ENCODE results near the gene HSPB7.
A peak's percentile ranks its signal among the peaks of the same experiment; 100 is the strongest.

HSPB7 gene

DNA sequence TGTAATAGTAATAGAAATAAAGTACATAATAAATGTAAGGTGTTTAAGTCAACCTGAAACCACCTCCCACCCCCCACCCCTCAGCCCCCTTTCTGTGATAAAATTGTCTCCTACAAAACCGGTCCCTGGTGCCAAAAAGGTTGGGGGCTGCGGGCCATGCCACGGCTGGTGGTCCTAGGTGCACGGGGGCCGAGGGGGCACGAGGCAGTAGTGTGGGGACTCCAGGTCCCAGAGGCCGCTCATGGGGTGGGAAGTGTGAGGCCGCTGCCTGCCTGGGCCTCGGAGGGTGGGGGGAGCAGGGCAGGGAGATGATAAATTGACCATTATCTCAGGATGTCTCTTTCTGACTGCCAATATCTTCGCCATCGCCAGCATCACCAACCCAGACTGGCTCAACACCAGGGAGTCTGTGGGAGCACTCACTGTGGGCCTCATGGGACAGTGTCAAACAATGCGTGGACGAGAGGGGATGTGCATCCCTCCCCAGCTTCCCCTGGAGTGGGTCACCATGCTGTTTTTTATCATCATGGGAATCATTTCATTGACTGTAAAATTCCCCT, 48.4 kb downstream of the HSPB7 start:
- DNase-seq (ENCODE audit: low read depth) = no peak
- TF ChIP-seq, protein P1, sequence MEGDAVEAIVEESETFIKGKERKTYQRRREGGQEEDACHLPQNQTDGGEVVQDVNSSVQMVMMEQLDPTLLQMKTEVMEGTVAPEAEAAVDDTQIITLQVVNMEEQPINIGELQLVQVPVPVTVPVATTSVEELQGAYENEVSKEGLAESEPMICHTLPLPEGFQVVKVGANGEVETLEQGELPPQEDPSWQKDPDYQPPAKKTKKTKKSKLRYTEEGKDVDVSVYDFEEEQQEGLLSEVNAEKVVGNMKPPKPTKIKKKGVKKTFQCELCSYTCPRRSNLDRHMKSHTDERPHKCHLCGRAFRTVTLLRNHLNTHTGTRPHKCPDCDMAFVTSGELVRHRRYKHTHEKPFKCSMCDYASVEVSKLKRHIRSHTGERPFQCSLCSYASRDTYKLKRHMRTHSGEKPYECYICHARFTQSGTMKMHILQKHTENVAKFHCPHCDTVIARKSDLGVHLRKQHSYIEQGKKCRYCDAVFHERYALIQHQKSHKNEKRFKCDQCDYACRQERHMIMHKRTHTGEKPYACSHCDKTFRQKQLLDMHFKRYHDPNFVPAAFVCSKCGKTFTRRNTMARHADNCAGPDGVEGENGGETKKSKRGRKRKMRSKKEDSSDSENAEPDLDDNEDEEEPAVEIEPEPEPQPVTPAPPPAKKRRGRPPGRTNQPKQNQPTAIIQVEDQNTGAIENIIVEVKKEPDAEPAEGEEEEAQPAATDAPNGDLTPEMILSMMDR (conservative IDR thresholded peaks at IDR 0.05; ENCODE audit: low read length) = no peak
- H3K4me3 ChIP-seq (ENCODE audit: low read length) = no peak overlapping the region

DNA sequence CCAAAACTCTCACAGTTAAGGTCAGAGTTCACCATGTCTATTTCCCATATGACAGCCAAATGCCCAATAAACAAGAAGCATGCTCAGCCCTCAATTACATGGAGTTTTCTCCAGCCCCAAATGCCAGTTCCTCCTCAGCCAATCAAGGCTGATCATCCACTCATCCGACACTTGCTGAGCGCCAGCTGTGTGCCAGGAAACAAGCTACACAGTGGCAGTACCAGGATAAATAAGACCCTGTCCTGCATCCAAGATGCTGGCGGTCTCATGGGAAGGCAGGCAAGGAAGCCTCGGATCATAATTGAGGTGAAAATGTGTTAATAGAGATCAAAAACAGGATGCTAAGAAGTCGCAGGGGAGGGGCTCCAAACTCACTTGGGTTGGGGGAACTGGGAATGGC, 49.7 kb downstream of the HSPB7 start:
- TF ChIP-seq, protein P1 (conservative IDR thresholded peaks at IDR 0.05; ENCODE audit: low read length) = no peak
- no peak for DNase-seq (ENCODE audit: low read depth)
- H3K4me3 ChIP-seq (ENCODE audit: low read length) = no peak overlapping the region

DNA sequence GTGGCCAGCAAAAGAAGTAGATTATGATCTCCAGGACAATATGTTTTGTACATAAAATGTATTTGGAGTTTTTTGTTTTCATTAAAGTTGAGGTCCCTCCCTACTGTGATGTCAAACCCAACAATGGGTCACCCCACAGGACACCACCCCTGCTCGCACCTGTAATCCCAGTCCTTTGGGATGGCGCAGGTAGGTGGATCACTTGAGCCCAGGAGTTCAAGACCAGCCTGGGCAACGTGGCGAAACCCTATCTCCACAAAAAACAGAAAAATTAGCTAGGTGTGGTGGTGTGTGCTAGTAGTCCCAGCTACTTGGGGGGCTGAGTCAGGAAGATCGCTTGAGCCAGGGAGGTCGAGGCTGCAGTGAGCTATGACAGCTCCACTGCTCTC, 50.9 kb downstream of the HSPB7 start:
- no peak overlapping the region for H3K4me3 ChIP-seq (ENCODE audit: low read length)
- no peak for DNase-seq (ENCODE audit: low read depth)
- TF ChIP-seq, protein P1 (conservative IDR thresholded peaks at IDR 0.05; ENCODE audit: low read length) = no peak

DNA sequence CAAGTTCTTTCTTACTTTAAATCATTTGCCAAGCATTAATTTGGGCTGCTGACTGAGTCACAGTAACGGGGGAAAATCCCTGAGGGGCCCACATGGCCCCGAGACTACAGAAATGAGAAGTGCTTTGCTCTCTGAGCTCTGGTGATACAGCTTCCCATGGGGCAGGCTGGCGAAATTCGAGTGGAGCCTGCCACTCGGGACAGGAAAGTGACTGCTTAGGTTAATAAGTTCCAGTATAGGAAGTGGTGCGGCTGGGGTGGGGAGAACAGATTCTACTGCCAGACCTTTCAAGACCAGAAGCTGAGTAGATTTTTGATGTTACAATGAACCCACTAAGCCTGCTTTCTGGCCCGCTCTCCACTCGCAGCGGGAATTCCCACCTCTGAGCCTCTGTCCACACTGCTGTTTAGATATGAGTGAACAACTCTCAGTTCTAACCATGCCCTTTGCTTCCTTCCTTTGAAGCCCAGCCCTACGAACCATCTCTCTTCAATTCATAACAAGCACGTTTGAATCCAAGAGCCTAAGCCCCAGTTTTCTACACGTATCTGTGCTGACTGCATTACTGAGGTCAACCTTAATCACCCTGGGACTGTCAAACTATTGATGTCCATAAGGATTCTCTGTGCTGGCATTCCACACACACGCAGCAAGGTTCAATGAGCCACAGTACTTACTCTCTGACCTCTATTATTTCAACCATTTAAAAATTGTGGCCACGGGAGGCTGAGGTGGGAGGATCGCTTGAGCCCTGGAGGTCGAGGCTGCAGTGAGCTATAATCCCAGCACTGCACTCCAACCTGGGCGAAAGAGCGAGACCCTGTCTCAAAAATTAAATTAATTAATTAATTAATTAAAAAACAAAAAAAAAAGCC, 51.5 kb downstream of the HSPB7 start:
- peak; percentile 46 for DNase-seq (ENCODE audit: low read depth)
- H3K4me3 ChIP-seq (ENCODE audit: low read length) = peak overlapping the region; percentile 21

DNA sequence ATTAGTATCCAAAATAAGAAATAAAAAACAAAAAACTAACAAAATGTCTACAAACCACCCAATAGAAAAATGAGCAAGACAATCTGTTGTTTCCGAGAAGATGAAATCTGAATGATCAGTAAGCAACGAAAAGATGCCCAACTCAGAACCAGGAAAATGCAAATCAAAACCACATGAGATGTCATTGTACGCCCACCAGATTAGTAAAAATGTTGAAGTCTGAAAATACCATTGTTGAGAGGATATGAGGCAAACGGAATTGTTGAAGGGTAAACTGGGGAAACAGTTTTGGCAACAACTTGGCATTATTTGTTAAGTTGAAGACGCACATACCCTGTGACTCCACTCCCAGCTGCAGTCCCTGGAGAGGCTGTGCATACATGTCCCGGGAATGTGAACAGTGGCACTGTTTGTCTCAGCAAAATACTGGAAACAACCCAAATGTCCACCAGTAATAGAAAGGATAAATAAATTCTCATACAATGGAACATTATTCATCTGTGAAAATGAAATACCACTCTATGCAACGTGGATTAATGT, 52.5 kb downstream of the HSPB7 start:
- DNase-seq (ENCODE audit: low read depth) = peak; percentile 89
- TF ChIP-seq, protein P1 (conservative IDR thresholded peaks at IDR 0.05; ENCODE audit: low read length) = no peak
- no peak overlapping the region; the same call in 1 of the 2 replicates for H3K4me3 ChIP-seq (ENCODE audit: low read length)

More for the DNA sequence above, 51.5 kb downstream of the HSPB7 start:
- TF ChIP-seq, protein P1 (conservative IDR thresholded peaks at IDR 0.05; ENCODE audit: low read length) = no peak

Data from AG10803 (cell line).